GM23338 (cell line): ENCODE measurements around the gene CDKN1C. TPM values are rescaled to one million over a fixed set of nuclear protein-coding genes. Genes with fewer than 3 reads are reported as not detected.
A peak's percentile ranks its signal among the peaks of the same experiment; 100 is the strongest.

Experiments
- ATAC-seq: fragments of 200-7000 bp; cut with Tn5 transposase; 3 replicates; pipeline ENCODE4 v1.9.1; 2020
- DNase-seq: peaks from one replicate; pipeline ENCODE4 v3.0.0-alpha.2; 2015; ENCODE audit warnings: low spot score
- H2AFZ ChIP-seq: fragments of 200-600 bp; sonication (generic); 2 replicates; pipeline ENCODE4 v1.8.0; 2016; ENCODE audit warnings: antibody characterized with exemption, mild to moderate bottlenecking, moderate library complexity
- H3F3A ChIP-seq: fragments of 200-600 bp; sonication (generic); replicated peaks from 2 replicates; pipeline ENCODE4 v1.8.0; 2017; ENCODE audit warnings: antibody characterized with exemption, mixed run types, low read depth
- H3K27ac ChIP-seq: fragments of 200-600 bp; sonication (generic); 2 replicates; pipeline ENCODE4 v1.6.1; 2016; ENCODE audit warnings: low read depth
- H3K27me3 ChIP-seq: fragments of 200-600 bp; sonication (generic); 2 replicates; pipeline ENCODE4 v1.8.0; 2016; ENCODE audit warnings: mild to moderate bottlenecking, mixed run types, moderate library complexity; ENCODE audit not compliant: insufficient read depth
- H3K36me3 ChIP-seq: fragments of 200-600 bp; sonication (generic); 2 replicates; pipeline ENCODE4 v1.8.0; 2016; ENCODE audit warnings: mild to moderate bottlenecking; ENCODE audit not compliant: insufficient read depth
- H3K4me1 ChIP-seq: fragments of 200-600 bp; sonication (generic); 2 replicates; pipeline ENCODE4 v1.8.0; 2016; ENCODE audit warnings: mild to moderate bottlenecking, moderate library complexity; ENCODE audit not compliant: insufficient read depth
- H3K4me2 ChIP-seq: fragments of 200-600 bp; sonication (generic); 2 replicates; pipeline ENCODE4 v1.7.1; 2017; ENCODE audit warnings: mixed run types
- H3K4me3 ChIP-seq: fragments of 200-600 bp; sonication (generic); 2 replicates; pipeline ENCODE4 v1.6.1; 2016; ENCODE audit warnings: mixed run types
- H3K79me2 ChIP-seq: fragments of 200-600 bp; sonication (generic); replicated peaks from 2 replicates; pipeline ENCODE4 v1.8.0; 2017; ENCODE audit warnings: mild to moderate bottlenecking; ENCODE audit not compliant: insufficient read depth
- H3K9me2 ChIP-seq: fragments of 200-600 bp; sonication (generic); 2 replicates; pipeline ENCODE4 v1.8.0; 2017; ENCODE audit not compliant: insufficient read depth
- H4K20me1 ChIP-seq: fragments of 200-600 bp; sonication (generic); replicated peaks from 2 replicates; pipeline ENCODE4 v1.8.0; 2017; ENCODE audit warnings: mild to moderate bottlenecking; ENCODE audit not compliant: insufficient read depth
- H3K27ac Mint-ChIP-seq: 2 replicates; pipeline ENCODE4 v1.8.0; 2020; ENCODE audit warnings: inconsistent platforms, mild to moderate bottlenecking, moderate library complexity, mixed read lengths
- H3K27me3 Mint-ChIP-seq: 3 replicates; pipeline ENCODE4 v1.8.0; 2022; ENCODE audit warnings: low read depth, mild to moderate bottlenecking, moderate library complexity, mixed read lengths, inconsistent platforms; ENCODE audit not compliant: insufficient read depth, poor library complexity
- H3K36me3 Mint-ChIP-seq: 3 replicates; pipeline ENCODE4 v1.8.0; 2021; ENCODE audit warnings: low read depth, mild to moderate bottlenecking, inconsistent platforms, moderate library complexity, mixed read lengths
- H3K4me1 Mint-ChIP-seq: 3 replicates; pipeline ENCODE4 v1.8.0; 2020; ENCODE audit warnings: mild to moderate bottlenecking, inconsistent platforms, mixed read lengths
- H3K4me3 Mint-ChIP-seq: 3 replicates; pipeline ENCODE4 v1.8.0; 2021; ENCODE audit warnings: moderate library complexity, mild to moderate bottlenecking, inconsistent platforms, mixed read lengths
- H3K9me3 Mint-ChIP-seq: 3 replicates; pipeline ENCODE4 v1.8.0; 2020; ENCODE audit warnings: moderate library complexity, mild to moderate bottlenecking, inconsistent platforms, mixed read lengths
- CREB1 ChIP-seq: fragments of 250-450 bp; sonication (Bioruptor Pico); IDR thresholded peaks from 2 replicates; pipeline ENCODE4 v1.5.0; 2020; ENCODE audit warnings: low read depth, mild to moderate bottlenecking, moderate library complexity
- CTCF ChIP-seq, 2 experiments: fragments of 200-600 bp in 1 of 2; sonication (generic) in 1 of 2; conservative IDR thresholded peaks; 2 replicates each; pipeline versions ENCODE4 v1.5.1 to v1.6.1; 2016 to 2017; ENCODE audit warnings: antibody characterized with exemption in 2 of 2, low read depth in 2 of 2, mild to moderate bottlenecking in 2 of 2, moderate library complexity in 1 of 2
- ETS1 ChIP-seq: IDR thresholded peaks from 2 replicates; pipeline ENCODE4 v1.6.1; 2016; ENCODE audit warnings: antibody characterized with exemption
- EZH2 ChIP-seq: fragments of 200-600 bp; sonication (generic); IDR thresholded peaks from one replicate; pipeline ENCODE4 v1.8.0; 2017; ENCODE audit warnings: antibody characterized with exemption, mild to moderate bottlenecking, low read depth; ENCODE audit not compliant: unreplicated experiment
- EZH2phosphoT487 ChIP-seq: fragments of 200-600 bp; sonication (generic); IDR thresholded peaks from one replicate; pipeline ENCODE4 v1.8.1; 2018; ENCODE audit warnings: antibody characterized with exemption; ENCODE audit not compliant: unreplicated experiment
- JUNB ChIP-seq: IDR thresholded peaks from one replicate; pipeline ENCODE4 v1.6.1; 2016; ENCODE audit warnings: antibody characterized with exemption; ENCODE audit not compliant: unreplicated experiment
- NANOG ChIP-seq: IDR thresholded peaks from 2 replicates; pipeline ENCODE4 v1.6.1; 2016; ENCODE audit warnings: antibody characterized with exemption, borderline replicate concordance
- POLR2AphosphoS5 ChIP-seq: IDR thresholded peaks from 2 replicates; pipeline ENCODE4 v1.6.1; 2016; ENCODE audit warnings: antibody characterized with exemption, low read depth
- REST ChIP-seq: IDR thresholded peaks from one replicate; pipeline ENCODE4 v1.6.1; 2018; ENCODE audit warnings: antibody characterized with exemption; ENCODE audit not compliant: unreplicated experiment
- STAT1 ChIP-seq: IDR thresholded peaks from one replicate; pipeline ENCODE4 v1.6.1; 2016; ENCODE audit warnings: antibody characterized with exemption; ENCODE audit not compliant: unreplicated experiment
- ZNF114 ChIP-seq: fragments of 250-450 bp; sonication (Bioruptor Pico); IDR thresholded peaks from 2 replicates; pipeline ENCODE4 v1.5.0; 2020; ENCODE audit warnings: mild to moderate bottlenecking, moderate library complexity
- ZNF331 ChIP-seq: fragments of 250-450 bp; sonication (Bioruptor Pico); IDR thresholded peaks from 2 replicates; pipeline ENCODE4 v1.5.0; 2020; ENCODE audit warnings: low read depth, mild to moderate bottlenecking, moderate library complexity
- ZNF462 ChIP-seq: fragments of 250-450 bp; sonication (Bioruptor Pico); IDR thresholded peaks from 2 replicates; pipeline ENCODE4 v1.5.0; 2020; ENCODE audit warnings: mild to moderate bottlenecking, moderate library complexity
- polyA plus RNA-seq: library from polyadenylated mRNA; unstranded; fragments of >200 nt; fragmentation: Nextera tagmentation; extraction: Ambion mirVana; gene quantifications from 2 replicates; pipeline ENCODE4 v1.2.1, GENCODE V29; 2016
- total RNA-seq: library from RNA; depleted of rRNA; stranded (reverse); fragments of >200 nt; shearing (Covaris generic); gene quantifications from 2 replicates; pipeline ENCODE4 v1.2.3, GENCODE V29; 2014

CDKN1C gene
- total and polyA plus RNA-seq, 2 experiments from 2014 or later, result 19.3 to 23.5 TPM

- Histone ChIP-seq H3K4me2 (peak overlapping the region; percentile 98), H4K20me1 (0 out of 2 replicates have a peak, but pooled peaks cover 4% of the 10 kb centered on the region), H3F3A (peaks cover 6% of the 10 kb centered on the region; the same call in 1 of the 2 replicates), H2AFZ (peak overlapping the region; percentile 91; the same call in 1 of the 2 replicates), H3K4me1 (peaks cover 10% of the 10 kb centered on the region; the same call in 1 of the 2 replicates), H3K36me3 (no peaks in the 10 kb centered on the region), H3K79me2 (no peaks in the 10 kb centered on the region), H3K4me3 (peak overlapping the region; percentile 67), H3K27ac (0 out of 2 replicates have a peak overlapping the region, but pooled peaks have one; percentile 55), H3K9me2 (no peaks in the 10 kb centered on the region), H3K27me3 (peaks cover 41% of the 10 kb centered on the region)
- Mint-ChIP-seq H3K27me3 (peaks cover 50% of the 10 kb centered on the region), H3K36me3 (no peaks in the 10 kb centered on the region; the same call in 1 of the 3 replicates), H3K9me3 (peaks cover 7% of the 10 kb centered on the region; the same call in 2 of the 3 replicates), H3K27ac (no peak overlapping the region), H3K4me1 (peaks cover 13% of the 10 kb centered on the region; the same call in 1 of the 3 replicates), H3K4me3 (peak overlapping the region; percentile 70)
- peak; percentile 94 for DNase-seq
- no peak for TF ChIP-seq REST
- no peak for TF ChIP-seq POLR2AphosphoS5
- TF ChIP-seq JUNB, result no peak
- TF ChIP-seq EZH2phosphoT487, result no peak
- TF ChIP-seq ZNF331 (CRISPR knock-in tag), result no peak
- TF ChIP-seq EZH2, result no peak
- TF ChIP-seq CREB1 (CRISPR knock-in tag), result peak; percentile 16; the same call in 1 of the 2 replicates
- no peak for TF ChIP-seq ZNF462 (CRISPR knock-in tag)
- peak; percentile 78 to 100 for TF ChIP-seq CTCF (conservative IDR thresholded peaks at IDR 0.05; ENCODE audit: low read depth in 2 of 2)
- TF ChIP-seq ZNF114 (CRISPR knock-in tag), result no peak
- TF ChIP-seq ETS1, result no peak
- no peak for TF ChIP-seq STAT1
- no peak for TF ChIP-seq NANOG
- ATAC-seq, result peak; percentile 76
Observed at GRCh38 chr11:2930704-2931419, 45.3 kb upstream of the CDKN1C start.
